Measurements from ENCODE around the gene INTU.
"Not testable (repeated sequence)": the region's sequence is repeated elsewhere in the genome, so short reads cannot be mapped to it uniquely, and the experiment has no call there.

Gene INTU
- 0 to 0.72 (median 0) reads per million in 4 experiments for total RNA-seq

DNA sequence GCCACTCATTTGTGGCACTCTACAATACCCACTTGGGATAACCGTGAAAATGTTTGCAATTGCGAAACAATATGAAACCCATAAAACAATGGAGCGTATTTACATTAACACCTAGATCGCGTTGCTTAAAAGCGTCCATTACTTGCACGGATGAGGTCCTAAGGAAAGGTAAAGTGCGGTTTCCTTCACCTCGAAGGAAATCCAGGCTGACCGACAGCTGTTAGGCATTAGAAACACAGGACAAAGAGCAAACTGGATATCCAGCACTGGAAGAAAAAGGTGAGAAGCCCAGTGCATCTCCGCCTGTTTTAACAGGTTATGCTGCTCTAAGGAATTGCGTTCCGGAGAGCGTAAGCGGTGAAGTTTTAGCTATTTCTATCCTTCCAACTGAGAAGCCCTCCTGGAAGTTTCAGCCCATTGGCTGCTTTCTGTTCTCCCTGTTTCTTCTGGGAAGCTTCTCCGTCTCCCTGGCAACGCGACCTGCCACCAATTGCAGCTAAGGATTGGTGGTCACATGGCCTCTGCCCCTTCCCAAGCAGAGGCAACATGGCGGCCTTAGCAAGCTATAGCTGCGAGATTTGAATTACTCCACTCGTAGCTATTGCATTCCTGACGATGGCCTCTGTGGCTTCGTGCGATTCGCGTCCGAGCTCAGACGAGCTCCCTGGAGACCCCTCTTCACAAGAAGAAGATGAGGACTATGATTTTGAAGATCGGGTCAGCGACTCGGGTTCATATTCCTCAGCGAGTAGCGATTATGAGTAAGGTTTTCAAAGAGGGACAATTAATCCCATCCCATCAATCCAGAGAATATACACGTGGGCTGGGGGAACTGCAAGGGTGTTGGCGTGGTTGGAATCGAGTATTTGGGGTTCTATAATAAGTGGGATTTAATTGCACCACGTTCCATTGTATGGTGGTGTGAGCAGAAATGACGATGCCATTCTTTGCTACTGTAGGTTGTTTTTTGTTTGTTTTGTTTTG is at the start of gene INTU:
INTU (plus strand) TSS at position 538 of the 984 bp plus-strand sequence; CDS start at position 616, 78 bp downstream.
- no peak for DNase-seq

DNA sequence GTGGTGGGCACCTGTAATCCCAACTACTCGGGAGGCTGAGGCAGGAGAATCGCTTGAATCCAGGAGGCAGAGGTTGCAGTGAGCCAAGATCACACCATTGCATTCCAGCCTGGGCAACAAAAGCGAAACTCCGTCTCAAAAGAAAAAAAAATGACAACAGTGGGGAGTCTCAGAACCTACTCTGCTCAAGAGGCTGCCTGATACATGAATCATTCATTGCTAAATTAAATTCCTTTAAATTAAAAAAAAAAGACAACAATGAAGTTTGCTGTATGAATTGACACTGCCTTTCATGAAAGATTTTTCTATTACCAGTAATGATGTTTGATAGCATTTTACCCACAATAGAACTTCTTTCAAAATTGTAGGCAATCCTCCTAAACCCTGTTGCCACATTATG is 46.3 kb upstream of the INTU start:
- DNase-seq, result not testable (repeated sequence)

DNA sequence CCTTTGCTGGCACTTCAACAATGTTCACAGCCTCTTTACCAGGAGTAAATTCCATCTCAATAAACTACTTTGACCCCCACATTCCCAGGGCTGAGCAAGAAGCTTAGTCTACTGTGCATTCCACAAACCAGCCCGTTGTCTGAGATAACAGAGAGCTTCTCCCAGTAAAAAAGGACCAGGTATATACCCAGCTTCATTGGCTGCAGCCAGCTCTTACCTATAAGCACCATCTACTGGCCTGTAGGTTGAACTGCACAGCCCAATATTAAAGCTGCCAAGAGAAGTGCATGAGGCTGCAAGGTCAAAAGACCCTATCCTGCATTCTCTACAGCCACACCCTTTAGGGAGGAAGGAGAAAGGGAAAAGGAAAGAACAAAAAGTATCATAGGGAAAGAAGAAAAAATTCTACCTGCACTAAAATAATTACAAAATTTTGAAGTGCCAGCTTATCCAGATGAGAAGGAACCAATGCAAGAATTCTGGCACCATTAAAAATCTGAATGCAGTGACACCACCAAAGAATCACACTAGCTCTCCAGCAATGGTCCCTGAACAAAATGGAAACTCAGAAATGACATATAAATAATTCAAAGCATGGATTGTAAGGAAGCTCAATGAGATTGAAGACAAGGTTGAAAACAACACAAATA is 45.7 kb upstream of the INTU start:
- DNase-seq, result no peak

DNA sequence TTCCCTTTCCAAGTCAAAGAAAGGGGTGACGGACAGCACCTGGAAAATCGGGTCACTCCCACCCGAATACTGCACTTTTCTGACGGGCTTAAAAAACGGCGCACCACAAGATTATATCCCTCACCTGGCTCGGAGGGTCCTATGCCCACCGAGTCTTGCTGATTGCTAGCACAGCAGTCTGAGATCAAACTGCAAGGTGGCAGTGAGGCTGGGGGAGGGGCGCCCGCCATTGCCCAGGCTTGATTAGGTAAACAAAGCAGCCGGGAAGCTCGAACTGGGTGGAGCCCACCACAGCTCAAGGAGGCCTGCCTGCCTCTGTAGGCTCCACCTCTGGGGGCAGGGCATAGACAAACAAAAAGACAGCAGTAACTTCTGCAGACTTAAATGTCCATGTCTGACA is 43.6 kb upstream of the INTU start:
- not testable (repeated sequence) for DNase-seq

DNA sequence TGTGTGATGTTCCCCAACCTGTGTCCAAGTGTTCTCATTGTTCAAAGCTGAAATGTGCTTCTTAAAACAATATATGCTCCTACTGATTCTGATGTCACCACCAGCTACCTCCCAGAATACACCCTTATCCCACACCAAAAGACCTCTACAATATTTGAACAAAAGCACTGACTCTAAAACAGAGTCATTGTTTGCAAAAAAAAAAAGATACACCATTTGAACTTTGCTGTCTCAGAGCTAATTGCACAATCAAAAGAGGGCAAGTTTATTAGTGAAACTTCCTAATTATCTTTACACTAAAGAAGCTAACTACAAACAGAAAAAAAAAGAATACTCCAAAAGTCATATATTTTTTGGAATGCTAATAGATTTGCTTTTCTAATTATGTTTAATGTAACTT is 34.1 kb upstream of the INTU start:
- DNase-seq, result no peak

DNA sequence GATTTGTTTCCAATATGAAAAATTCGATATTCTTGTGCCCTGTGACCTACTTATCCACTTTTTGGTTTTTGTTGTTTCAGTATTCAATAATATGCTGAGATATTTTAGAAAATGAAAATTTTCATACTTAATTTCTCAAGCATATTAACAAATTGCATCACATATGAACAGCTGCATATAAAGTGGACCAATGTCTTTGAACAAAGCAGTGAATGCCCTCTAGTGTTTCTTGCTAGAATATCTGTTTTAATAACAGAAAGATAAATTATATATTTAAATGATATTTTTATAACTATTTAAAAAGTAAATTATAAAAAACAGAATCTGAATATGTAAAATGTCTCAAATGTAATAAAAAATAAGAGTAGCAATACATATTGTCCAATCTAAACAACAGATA is 31.7 kb upstream of the INTU start:
- DNase-seq, result no peak

DNA sequence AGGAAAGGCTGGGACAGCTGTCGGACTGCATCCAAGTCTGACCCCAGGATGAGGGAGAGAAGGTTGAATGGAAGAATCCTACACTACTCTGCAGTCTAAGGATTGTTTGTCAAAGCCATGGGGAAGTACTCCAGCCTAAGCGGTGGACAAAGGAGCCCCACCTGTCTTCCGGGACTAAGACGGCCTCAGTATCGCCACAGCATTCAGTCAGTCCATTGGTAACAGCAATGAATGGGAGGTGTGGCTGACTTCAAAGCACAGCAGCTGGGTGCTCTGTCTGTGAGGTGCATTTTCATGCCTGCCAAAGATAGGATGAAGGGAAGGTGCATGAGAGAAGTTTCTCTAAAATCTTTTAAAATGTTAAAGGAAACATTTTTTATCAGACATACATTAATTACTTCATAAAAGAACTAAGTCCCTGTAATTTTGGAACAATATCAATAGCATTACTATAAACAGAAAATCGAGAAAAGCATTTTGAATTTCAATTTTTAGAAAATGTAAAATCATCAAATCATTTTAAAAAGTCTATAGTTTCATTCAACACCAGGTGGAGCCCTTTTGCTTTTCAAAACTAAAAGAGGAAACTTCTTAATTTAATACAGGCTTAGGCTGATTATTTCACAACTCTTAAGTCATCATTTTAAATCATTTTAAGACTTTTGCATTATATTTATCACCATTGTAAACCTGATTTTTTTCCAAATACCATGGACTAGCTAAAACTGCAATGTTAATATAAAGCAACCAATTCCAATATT is 27.6 kb upstream of the INTU start:
- no peak for DNase-seq

DNA sequence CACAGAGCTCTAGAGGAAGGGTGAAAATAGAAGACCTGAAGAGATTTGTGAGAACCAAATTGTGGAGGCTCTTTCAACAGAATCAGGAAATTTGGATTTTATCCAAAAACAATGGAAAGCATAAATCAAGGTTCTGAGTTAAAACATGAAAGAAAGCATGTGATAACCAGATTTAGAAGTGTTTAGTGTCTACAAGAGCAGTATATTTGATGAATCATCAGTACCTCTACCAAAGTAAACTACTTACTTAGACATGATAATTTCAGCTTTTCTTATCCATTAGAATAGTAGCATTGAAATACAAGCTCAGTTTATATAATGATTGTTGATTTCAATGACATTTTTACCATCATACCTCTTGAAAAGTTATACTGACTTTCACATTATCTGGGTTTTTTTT is 25.9 kb upstream of the INTU start:
- DNase-seq, result no peak

DNA sequence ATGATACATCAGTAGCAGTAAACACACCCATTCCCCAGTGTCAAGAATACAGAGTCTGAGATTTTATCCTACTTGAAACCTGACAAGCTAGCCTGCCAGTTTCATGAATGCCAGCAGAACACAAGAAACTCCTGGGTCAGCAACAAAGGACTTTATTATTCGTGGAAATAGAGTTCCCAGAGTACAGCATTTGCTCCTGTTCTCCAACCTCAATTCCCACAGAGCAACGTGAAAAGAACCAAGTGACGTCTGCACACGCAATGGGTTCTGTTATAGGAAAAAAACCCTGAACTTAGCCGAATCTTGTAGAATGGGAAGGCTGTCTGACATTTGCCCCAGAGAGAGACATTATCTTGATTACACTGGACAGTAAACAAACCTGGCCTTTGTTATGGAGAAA is 23.3 kb upstream of the INTU start:
- no peak for DNase-seq

DNA sequence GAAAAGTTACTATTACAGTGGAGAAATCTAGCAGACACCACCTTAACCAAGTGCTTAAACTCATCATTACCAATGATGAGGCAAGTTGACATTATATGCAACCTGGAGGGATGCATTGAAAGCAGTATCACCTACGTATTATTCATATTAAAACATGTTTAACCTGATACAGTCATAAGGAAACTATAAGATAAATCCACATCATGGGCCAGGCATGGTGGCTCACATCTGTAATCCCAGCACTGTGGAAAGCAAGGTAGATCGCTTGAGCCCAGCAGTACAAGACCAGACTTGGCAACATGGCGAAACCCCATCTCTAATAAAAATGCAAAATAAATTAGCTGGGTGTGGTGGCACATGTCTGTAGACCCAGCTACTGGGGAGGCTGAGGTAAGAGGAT is 22.3 kb upstream of the INTU start:
- DNase-seq, result no peak

DNA sequence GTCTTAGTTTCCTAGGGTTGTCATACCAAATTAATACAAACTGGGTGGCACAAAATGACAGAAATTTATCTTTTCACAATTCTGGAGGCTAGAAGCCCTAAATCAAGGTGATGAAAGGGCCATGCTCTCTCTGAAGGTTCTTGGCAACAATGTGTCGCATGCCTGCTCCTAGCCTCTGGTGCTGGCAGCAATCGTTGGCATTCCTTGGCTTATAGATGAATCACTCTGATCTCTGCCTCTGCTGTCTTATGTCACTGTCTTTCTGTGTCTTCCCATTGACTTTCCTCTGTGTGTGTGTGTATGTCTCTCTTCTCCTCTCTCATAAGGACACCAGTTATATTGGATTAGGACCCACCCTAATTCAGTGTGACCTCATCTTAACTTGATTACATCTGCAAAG is 15.9 kb upstream of the INTU start:
- no peak for DNase-seq

DNA sequence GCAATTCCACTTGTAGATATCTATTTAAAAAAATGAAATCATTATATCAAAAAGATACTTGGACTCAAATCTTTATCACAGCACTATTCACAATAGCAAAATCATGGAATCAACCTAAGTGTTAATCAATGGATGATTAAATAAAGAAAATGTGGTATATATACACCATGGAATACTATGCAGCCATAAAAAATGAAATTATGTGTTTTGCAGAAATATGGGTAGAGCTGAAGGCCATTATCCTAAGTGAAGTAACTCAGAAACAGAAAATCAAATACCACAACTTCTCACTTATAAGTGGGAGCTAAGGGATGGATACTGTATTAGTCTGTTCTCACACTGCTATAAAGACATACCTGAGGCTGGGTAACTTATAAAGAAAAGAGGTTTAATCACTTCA is 14.3 kb upstream of the INTU start:
- DNase-seq, result no peak

DNA sequence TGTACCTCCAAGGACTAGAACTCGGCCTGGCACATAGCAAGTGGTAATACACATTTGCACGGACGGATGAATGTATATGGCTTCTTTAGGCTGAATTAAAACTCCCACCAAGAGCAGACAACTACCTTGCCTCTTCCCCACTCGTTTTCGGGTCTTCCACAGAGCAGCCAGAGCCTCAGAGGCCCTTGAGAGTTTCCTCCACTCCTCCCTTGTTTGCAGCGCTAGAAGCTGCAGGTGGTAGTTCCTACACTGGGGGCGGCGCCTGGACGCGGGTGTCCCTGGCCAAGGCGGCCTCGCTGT is 10.2 kb upstream of the INTU start:
- no peak for DNase-seq

DNA sequence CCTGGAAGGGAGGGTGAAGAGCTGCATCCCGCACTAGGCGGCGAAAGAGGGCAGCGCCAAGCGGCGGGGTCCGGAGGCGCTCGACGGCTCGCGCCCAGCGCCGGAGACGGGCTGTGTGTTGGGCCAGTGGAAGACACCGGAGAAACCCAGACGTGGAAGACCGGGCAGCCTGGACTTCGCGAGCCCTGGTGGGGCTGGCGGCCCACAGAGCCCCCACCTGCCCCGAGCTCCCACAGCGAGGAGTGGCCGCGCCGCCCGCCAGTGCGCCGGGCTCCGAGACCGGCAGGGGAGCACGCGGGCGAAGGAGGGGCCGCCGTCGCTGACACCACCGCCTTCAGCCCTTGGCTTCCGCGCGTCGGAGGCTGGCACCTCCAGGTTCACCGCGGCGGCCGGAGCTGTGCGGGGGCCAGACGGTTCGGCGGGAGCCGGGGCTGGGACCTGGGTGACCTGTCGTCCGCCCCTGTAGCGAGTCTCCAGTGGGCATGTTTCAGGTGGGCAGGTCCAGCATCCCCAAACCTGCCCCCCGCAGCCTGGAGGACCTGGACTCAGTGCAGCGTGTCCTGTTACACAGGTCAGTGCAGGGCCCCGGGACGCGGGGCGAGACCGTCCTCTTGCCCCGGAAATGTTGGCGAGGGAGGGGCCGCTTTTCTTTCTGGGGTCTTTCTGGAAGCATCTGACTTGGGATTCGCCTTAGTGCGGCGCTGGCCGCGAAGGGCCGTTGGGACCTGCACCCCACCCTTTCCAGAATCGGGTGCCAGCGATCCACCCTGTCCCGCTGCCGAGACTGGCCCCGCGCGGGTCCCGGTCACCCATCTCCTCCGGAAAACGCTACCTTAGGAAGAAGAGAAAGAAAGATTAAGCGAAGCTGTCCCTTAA is 9.6 kb upstream of the INTU start:
- DNase-seq, result no peak

DNA sequence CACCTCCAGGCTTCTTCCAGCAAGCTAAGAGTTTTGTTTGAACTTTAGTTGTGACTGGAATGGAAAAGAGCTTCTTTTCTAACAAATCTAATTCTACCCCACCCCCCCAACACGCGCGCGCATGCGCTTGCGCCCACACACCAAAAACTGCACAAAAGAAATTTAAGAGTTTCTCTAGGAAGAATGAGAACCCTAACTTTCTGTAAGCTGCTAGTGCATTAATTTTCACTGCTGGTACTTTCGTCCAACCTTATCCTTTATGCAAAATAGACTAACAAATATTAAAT is 9.0 kb upstream of the INTU start:
- DNase-seq, result no peak

DNA sequence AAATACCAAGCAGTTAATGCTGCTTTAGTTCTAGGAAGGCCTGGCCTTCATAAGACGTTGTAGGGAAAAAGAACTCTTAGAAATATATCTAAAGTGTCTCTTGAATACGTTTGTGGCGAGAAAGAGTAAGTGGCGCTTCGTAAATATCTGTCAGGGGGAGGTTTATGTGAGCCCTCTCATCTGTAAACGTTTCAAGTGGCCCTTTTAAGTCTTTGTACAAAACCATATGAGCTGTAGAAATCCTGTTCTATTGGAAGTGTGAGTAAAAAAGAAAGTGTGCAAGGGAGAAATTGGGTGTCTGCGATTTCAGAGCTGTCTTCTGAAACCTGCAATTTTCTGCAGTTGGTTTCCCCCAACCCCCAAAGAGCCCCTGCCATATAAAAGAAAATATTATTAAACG is 8.6 kb upstream of the INTU start:
- no peak for DNase-seq

DNA sequence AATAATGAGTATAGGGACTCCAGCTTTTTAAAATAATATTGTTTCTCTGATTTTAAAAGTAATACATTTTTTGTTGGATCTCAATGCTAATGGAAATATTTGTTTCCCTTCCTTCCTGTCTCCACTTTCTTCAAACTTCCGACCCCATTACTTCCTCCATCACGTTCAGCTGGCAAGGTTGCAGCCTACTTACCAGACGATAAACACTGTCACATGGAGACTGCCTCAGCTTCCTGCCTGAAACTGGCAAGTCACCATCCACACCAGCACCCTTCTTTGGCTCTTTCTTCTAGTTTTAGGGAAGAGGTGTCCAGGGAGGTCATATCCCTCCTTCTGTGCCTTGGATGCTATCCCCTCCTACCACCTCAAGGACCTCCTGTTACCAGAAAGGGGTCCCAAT is 3.4 kb upstream of the INTU start:
- no peak for DNase-seq

DNA sequence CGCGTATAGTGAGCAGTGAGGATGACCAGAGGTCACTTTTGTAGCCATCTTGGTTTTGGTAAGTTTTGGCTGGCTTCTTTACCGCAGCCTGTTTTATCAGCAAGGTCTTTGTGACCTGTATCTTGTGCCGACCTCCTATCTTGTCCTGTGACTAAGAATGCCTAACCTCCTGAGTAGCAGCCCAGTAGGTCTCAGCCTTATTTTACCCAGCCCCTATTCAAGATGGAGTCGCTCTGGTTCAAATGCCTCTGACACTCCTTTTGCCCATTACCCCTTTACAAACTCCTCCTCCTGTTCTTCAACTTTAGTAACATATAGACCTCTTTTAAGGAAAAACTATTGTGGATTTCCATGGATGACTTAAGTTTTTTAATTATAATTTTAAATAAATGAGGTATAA is 2.6 kb upstream of the INTU start:
- DNase-seq, result no peak

DNA sequence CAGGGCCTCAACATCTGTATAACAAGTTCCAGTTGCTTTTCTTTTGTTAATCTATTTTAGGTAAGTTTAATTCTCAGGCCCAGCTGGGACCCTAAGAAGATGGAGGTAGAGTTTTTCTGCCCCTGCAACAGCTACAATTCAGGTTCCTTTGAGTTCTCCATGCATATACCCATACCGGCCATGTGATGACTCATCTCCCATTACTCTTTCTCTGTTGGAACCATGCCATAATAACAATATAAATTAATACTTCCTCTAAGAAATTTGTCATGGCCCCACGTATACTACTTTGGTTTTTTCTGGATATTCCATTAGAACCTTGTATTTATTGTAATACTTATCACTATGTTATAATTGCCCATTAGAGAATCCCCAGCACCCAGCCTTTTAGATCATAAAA is 1.3 kb upstream of the INTU start:
- DNase-seq, result no peak

DNA sequence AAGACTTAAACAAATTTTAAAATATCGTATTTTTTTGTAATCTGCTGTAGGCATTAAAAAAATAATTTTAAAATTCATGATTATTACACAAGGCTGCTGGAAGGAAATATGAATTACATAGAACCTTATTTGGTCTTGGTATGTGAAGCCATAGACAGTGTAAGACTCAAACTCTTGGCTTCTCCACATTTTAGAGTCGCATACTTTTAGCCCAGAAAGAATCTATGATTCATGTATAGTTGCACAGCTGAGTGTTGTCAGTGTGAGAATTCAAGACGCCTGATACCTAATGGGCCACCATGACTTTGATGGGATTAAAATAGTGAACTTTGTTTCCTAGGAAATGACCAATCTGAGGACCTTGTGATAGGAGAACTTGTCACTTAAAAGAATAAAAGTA is 1.4 kb downstream of the INTU start:
- DNase-seq, result no peak

DNA sequence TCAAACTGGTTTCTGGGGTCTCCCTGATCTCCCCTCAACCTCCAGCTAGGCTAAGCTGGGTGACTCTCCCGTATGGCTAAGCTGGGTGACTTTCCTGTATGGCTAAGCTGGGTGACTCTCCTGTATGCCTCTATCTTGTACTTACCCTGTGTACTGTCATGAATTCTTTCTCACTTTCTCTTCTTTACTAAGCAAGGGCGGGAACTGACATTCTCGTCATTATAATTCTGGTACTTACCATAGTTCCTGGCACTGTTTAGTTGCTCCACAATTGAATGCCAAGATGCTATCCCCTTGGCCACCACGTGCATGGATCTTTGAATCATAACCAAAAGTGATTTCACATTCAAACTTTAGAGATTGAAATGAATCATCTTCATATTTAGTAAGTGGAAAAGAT is 8.8 kb downstream of the INTU start:
- DNase-seq, result no peak

DNA sequence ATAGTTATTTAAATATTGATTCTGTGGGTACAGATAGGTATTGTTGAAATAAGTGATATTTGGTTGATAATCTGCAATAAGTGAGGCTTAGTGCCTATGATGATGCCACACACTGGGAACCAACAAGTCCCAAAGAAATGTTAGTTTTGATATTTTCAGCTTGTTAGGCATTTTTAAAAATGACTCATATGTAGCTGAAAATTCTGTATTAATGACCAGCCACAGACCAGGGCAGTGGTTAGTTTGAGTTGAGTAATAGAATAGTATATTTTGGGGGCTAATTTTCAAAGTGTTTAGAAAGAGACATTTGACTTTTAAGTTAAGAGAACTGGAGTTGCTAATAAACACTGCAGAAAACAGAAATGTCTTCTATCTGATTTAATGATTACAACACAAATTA is 9.4 kb downstream of the INTU start:
- DNase-seq, result no peak

DNA sequence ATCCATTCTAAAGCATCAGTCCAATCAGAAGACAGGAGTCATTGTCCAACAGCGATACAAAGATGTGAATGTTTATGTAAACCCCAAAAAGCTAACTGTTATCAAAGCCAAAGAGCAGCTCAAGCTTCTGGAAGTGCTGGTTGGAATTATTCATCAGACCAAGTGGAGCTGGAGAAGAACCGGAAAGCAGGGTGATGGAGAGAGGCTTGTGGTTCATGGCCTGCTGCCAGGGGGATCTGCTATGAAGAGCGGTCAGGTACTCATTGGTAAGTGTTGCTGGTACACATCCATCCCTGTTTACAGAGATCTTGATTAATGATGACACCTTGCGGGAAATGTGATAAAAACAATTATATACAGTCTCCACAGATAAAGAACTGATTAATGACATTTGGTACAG is 11.0 kb downstream of the INTU start:
- no peak for DNase-seq

Data from effector CD8-positive, alpha-beta T cell (primary cell).